ENCODE data around the gene RBM33.

The RBM33 gene

DNA sequence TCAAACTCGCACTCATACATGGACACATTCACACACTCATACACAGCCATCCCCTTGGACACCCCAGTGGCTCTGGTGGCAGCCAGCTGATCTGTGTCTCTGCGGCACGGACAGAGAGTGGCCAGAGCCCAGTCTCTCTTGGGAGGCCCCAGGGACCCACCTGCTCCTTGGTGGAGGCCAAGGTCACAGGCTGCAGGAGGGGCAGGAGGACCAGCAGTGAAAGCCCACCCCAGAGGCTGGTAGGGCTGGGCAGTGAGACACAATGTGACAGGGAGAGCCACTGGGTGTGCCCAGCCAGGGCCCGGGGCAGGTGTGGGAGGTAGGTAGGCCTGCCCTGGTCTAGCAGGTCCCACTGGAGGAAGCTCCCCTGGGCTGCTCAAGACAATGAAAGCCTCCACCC, 149.3 kb downstream of the RBM33 start:
- peaks cover 7% of the 10 kb centered on the region for H3K27me3 Mint-ChIP-seq
- no peaks in the 10 kb centered on the region for H3K9me3 Mint-ChIP-seq
- H3K36me3 Mint-ChIP-seq (ENCODE audit: low read depth): no peaks in the 10 kb centered on the region

DNA sequence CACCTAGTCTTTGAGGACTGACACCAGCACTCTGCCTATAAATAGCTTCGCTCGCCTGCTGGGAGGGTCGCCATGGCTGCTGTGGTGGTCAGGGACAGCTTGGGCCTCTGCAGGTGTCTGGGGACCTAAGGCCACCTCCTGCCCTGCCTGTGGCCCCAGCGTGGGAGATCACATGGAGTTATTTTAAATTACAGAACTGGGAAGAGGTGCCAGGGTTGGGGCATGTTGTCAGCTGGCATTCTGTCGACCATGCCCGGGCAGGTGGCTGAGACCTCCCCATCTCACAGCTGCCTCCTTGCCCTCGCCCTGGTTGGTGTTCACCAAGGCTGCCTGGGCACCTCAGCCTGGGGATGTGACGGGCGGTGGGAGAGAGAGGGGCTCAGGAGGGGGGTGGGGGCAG, 149.7 kb downstream of the RBM33 start:
- Mint-ChIP-seq H3K4me3 (no peak overlapping the region), H3K27ac (no peak overlapping the region), H3K27me3 (peaks cover 12% of the 10 kb centered on the region), H3K4me1 (ENCODE audit: low read depth) (peaks cover 4% of the 10 kb centered on the region), H3K36me3 (ENCODE audit: low read depth) (no peaks in the 10 kb centered on the region), H3K9me3 (no peaks in the 10 kb centered on the region)

More for the DNA sequence above, 149.3 kb downstream of the RBM33 start:
- Mint-ChIP-seq H3K4me3 (no peak overlapping the region), H3K4me1 (ENCODE audit: low read depth) (peaks cover 4% of the 10 kb centered on the region), H3K27ac (no peak overlapping the region)

GRCh38 chr7:155795401-155795800, 150.9 kb downstream of the RBM33 start:
- Mint-ChIP-seq H3K36me3 (ENCODE audit: low read depth) (no peaks in the 10 kb centered on the region), H3K9me3 (no peaks in the 10 kb centered on the region), H3K27ac (no peak overlapping the region), H3K4me3 (no peak overlapping the region), H3K4me1 (ENCODE audit: low read depth) (peaks cover 4% of the 10 kb centered on the region), H3K27me3 (peaks cover 22% of the 10 kb centered on the region)

GRCh38 chr7:155795951-155796350, 151.5 kb downstream of the RBM33 start:
- H3K36me3 Mint-ChIP-seq (ENCODE audit: low read depth): no peaks in the 10 kb centered on the region
- H3K4me1 Mint-ChIP-seq (ENCODE audit: low read depth): peaks cover 4% of the 10 kb centered on the region
- no peak overlapping the region for H3K4me3 Mint-ChIP-seq
- no peak overlapping the region for H3K27ac Mint-ChIP-seq
- peaks cover 26% of the 10 kb centered on the region for H3K27me3 Mint-ChIP-seq
- no peaks in the 10 kb centered on the region for H3K9me3 Mint-ChIP-seq

- H3K27me3 Mint-ChIP-seq: peaks cover 31% of the 10 kb centered on the region
- no peaks in the 10 kb centered on the region for H3K36me3 Mint-ChIP-seq (ENCODE audit: low read depth)
- peaks cover 4% of the 10 kb centered on the region for H3K4me1 Mint-ChIP-seq (ENCODE audit: low read depth)
- H3K4me3 Mint-ChIP-seq: no peak overlapping the region
- H3K9me3 Mint-ChIP-seq: no peaks in the 10 kb centered on the region
- no peak overlapping the region for H3K27ac Mint-ChIP-seq
Measured at GRCh38 chr7:155796381-155797261, 152.2 kb downstream of the RBM33 start.

DNA sequence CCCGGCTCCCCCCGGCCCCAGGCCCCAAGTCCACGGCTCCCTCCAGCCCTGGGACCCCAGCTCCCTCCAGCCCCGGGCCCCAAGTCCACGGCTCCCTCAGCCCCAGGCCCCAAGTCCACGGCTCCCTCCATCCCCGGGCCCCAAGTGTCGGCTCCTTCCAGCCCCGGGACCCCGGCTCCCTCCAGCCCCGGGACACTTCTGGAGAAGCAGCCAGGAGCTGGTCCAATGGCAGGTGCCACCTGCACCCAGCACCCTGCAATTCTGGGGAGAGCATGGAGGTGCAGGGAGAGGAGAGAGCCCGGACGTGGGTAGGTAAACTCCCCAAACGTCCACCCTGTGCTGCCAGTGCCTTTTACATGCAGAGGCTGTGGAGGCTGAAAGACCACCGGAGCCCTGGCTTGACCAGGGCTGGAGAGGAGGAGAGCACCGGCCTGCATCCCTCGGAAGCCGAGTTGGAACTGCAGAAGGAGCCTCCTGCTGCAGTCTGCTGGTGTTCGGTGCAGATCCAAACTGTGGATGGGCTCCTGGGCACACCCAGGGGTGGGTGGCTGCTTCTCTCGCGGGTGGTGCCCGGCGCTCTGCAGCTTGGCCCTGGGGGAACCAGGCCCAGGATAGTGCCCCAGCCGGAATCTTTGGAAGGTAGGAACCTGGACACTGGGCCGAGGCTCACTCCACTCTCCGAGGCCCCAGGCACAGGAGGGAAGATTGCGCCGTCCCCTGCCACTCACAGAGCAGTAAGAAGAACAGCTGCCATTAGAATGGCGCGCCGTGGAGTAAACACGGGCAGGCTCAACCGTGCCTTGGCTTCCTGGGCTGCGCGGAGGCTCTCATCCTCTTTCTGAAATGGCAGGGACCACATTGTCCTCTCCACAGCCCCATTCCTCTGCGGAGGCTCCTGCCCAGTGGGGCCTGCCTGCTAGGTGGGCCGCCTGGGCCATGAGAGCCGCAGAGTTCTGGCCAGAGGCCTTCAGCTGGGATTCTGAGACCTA, 153.1 kb downstream of the RBM33 start:
- H3K27me3 Mint-ChIP-seq: peaks cover 39% of the 10 kb centered on the region
- H3K27ac Mint-ChIP-seq: no peak overlapping the region
- no peak overlapping the region for H3K4me3 Mint-ChIP-seq
- H3K4me1 Mint-ChIP-seq (ENCODE audit: low read depth): peaks cover 7% of the 10 kb centered on the region
- H3K9me3 Mint-ChIP-seq: no peaks in the 10 kb centered on the region
- no peaks in the 10 kb centered on the region for H3K36me3 Mint-ChIP-seq (ENCODE audit: low read depth)

GRCh38 chr7:155798673-155799439, 154.4 kb downstream of the RBM33 start:
- no peak overlapping the region for H3K4me3 Mint-ChIP-seq
- peaks cover 45% of the 10 kb centered on the region for H3K27me3 Mint-ChIP-seq
- no peak overlapping the region for H3K27ac Mint-ChIP-seq
- H3K36me3 Mint-ChIP-seq (ENCODE audit: low read depth): no peaks in the 10 kb centered on the region
- no peaks in the 10 kb centered on the region for H3K9me3 Mint-ChIP-seq
- peaks cover 11% of the 10 kb centered on the region for H3K4me1 Mint-ChIP-seq (ENCODE audit: low read depth)

DNA sequence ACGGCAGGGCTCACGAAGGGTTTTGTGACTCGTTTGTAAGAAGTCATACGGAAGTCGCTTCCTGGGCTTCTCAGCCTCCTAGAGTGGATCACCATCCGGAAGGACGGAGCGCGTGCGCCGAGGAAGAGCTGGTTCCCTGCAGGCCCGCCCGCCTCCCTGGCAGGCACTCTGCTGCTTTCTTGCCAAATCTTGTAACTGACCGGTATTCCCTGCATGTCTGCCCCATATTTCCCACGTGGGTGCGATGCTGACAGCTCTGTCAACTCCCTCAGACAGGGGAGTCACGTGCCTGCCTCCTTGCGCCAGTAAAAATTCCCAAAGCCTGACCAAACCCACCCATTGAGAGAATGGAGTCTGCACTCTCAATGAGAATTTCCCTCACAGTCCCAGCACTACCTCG, 155.1 kb downstream of the RBM33 start:
- no peaks in the 10 kb centered on the region for H3K36me3 Mint-ChIP-seq (ENCODE audit: low read depth)
- peaks cover 14% of the 10 kb centered on the region for H3K4me1 Mint-ChIP-seq (ENCODE audit: low read depth)
- no peaks in the 10 kb centered on the region for H3K9me3 Mint-ChIP-seq
- peaks cover 48% of the 10 kb centered on the region for H3K27me3 Mint-ChIP-seq
- H3K27ac Mint-ChIP-seq: no peak overlapping the region
- no peak overlapping the region for H3K4me3 Mint-ChIP-seq

DNA sequence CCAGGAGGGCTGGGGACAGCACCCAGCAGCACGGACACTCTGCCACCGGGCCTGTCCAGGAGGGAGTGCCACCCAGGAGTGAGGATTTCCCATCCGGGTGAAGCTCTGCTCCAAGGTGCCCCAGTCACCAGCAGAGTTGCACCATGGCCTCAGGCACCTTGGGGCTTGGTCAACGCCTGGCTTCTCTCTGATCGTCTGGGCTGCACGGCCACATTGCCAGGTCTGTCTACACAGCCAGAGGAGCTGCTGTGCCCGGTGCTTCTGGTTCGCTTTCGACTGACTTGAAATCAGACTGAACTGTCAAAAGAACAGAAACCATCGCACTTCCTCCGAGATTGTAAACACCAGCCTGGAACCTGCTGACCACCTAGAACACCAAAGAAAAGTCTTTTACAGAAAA, 155.8 kb downstream of the RBM33 start:
- H3K27me3 Mint-ChIP-seq: peaks cover 52% of the 10 kb centered on the region

DNA sequence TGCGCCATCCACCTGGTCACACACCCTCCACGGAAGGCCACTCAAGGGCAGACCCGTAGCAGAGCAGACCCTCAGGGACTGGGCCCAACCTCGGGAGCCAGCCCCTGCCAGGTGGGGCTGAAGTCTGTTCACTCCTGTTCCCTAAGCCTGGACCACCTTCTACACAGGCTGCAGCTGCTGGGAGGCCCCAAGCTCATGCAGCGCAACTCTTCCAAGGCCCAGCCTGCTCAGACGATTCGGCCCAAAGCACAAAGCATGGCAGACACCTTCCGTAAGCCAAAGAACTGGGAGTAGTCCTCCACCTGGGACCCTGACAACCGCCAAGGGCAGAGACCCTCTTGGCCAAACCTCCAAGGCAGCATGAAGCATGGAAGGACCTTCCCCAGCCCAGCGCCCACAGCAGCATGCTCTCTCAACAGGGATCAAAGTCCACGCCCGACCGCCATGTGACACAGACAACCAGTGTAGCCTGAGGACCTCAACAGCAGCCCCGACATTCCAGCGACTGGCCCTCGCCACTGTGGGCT, 156.3 kb downstream of the RBM33 start:
- H3K9me3 Mint-ChIP-seq: no peaks in the 10 kb centered on the region
- H3K4me3 Mint-ChIP-seq: no peak overlapping the region
- peaks cover 53% of the 10 kb centered on the region for H3K27me3 Mint-ChIP-seq
- H3K27ac Mint-ChIP-seq: no peak overlapping the region
- H3K36me3 Mint-ChIP-seq (ENCODE audit: low read depth): no peaks in the 10 kb centered on the region
- peaks cover 18% of the 10 kb centered on the region for H3K4me1 Mint-ChIP-seq (ENCODE audit: low read depth)

More for the DNA sequence above, 155.8 kb downstream of the RBM33 start:
- H3K9me3 Mint-ChIP-seq: no peaks in the 10 kb centered on the region
- peaks cover 16% of the 10 kb centered on the region for H3K4me1 Mint-ChIP-seq (ENCODE audit: low read depth)
- no peak overlapping the region for H3K27ac Mint-ChIP-seq
- no peak overlapping the region for H3K4me3 Mint-ChIP-seq
- no peaks in the 10 kb centered on the region for H3K36me3 Mint-ChIP-seq (ENCODE audit: low read depth)

- Mint-ChIP-seq H3K4me3 (no peak overlapping the region), H3K27me3 (peaks cover 65% of the 10 kb centered on the region), H3K36me3 (ENCODE audit: low read depth) (no peaks in the 10 kb centered on the region), H3K27ac (no peak overlapping the region), H3K4me1 (ENCODE audit: low read depth) (peaks cover 27% of the 10 kb centered on the region), H3K9me3 (no peaks in the 10 kb centered on the region)
Measured at GRCh38 chr7:155802291-155802690, 157.8 kb downstream of the RBM33 start.

- H3K4me1 Mint-ChIP-seq (ENCODE audit: low read depth): peaks cover 33% of the 10 kb centered on the region
- no peak overlapping the region for H3K4me3 Mint-ChIP-seq
- H3K9me3 Mint-ChIP-seq: no peaks in the 10 kb centered on the region
- H3K27ac Mint-ChIP-seq: no peak overlapping the region
- peaks cover 71% of the 10 kb centered on the region for H3K27me3 Mint-ChIP-seq
- no peaks in the 10 kb centered on the region for H3K36me3 Mint-ChIP-seq (ENCODE audit: low read depth)
Measured at GRCh38 chr7:155802906-155803417, 158.5 kb downstream of the RBM33 start.

DNA sequence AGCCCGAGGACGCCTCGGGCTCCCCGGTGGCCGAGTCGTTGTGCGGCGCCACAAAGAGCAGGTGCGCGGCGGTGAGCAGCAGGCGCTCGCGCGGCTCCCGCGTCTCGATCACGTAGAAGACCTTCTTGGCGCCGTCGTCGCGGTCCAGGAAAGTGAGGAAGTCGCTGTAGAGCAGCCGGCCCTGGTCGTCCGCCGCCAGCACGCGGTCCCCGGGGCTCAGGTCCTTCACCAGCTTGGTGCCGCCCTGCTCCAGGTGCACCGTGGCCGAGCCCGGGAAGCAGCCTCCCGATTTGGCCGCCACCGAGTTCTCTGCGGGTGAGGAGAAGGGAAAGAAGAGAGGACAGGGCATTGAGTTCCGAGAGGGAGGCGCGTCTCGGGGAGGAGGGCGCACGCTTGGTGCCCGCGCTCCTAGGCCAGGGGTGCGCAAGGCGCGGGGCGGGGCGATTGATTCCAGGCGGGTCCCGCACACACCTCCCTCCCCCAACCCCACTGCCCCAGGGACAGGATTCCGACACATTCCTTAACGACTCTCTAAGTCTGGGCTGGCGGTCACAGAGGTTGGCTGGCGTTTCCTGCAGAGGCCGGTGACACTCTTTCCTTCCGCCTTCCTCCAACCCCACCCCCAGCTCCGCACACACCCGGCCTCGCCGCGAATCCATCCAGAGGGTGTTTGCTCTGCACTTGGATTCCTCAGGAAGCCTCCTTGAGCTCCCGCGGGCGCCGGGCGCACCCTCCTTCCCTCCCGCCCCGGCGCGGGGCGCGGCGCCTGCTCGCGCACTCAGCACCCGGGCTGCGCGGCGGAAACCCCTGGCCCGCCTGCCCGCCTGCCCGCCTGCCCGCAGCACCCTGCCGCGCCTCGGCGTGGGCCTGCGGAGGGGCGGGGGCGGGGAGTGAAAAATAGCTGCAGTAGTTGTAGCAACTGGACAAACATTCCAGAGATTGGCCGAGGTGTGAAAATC, 159.2 kb downstream of the RBM33 start:
- Mint-ChIP-seq H3K9me3 (no peaks in the 10 kb centered on the region), H3K27ac (no peak overlapping the region), H3K36me3 (ENCODE audit: low read depth) (no peaks in the 10 kb centered on the region), H3K4me3 (peak overlapping the region; percentile 70), H3K27me3 (peaks cover 68% of the 10 kb centered on the region), H3K4me1 (ENCODE audit: low read depth) (peaks cover 29% of the 10 kb centered on the region)

Data from stimulated activated naive CD8-positive, alpha-beta T cell treated with anti-CD3 and anti-CD28 coated beads, Interleukin-15, Interleukin-2, amounts not matched to agents 100 ng/mL and 50 ng/mL, for 24 hours (primary cell).